Hepatocyte (in vitro differentiated cells): ENCODE results near the gene BCAP31.

Experiments used
- CTCF ChIP-seq: fragments of 200-600 bp; sonication (generic); IDR thresholded peaks from 2 replicates; pipeline ENCODE4 v1.5.1; 2016; ENCODE audit warnings: antibody characterized with exemption, mild to moderate bottlenecking; ENCODE audit not compliant: poor library complexity
- EZH2 ChIP-seq: fragments of 200-600 bp; sonication (generic); IDR thresholded peaks from 2 replicates; pipeline ENCODE4 v1.6.1; 2016; ENCODE audit warnings: antibody characterized with exemption, mild to moderate bottlenecking, borderline replicate concordance
- EZH2phosphoT487 ChIP-seq: fragments of 200-600 bp; sonication (generic); IDR thresholded peaks from one replicate; pipeline ENCODE4 v1.6.1; 2018; ENCODE audit warnings: antibody characterized with exemption, mild to moderate bottlenecking, low read depth, moderate library complexity; ENCODE audit not compliant: unreplicated experiment, severe bottlenecking

- no peak for TF ChIP-seq EZH2
- TF ChIP-seq CTCF = no peak
- no peak for TF ChIP-seq EZH2phosphoT487
Observed at GRCh38 chrX:153688071-153688470, 36.1 kb downstream of the BCAP31 start.
